GM18505 (cell line): ENCODE results near the gene CAGE1.

Experiments
- ATAC-seq: cut with Tn5 transposase; IDR thresholded peaks from one replicate; pipeline ENCODE4 v1.9.1; 2021; ENCODE audit not compliant: unreplicated experiment
- POLR2A ChIP-seq: IDR thresholded peaks from 4 replicates; pipeline ENCODE4 v1.6.1; 2011; ENCODE audit warnings: borderline replicate concordance; ENCODE audit not compliant: insufficient read depth, insufficient read length; ENCODE audit errors: extremely low read depth

Gene CAGE1

GRCh38 chr6:7300926-7301325, 88.6 kb downstream of the CAGE1 start:
- no peak for ATAC-seq
- no peak for TF ChIP-seq POLR2A

GRCh38 chr6:7298113-7298512, 91.4 kb downstream of the CAGE1 start:
- TF ChIP-seq POLR2A = no peak
- ATAC-seq = no peak

GRCh38 chr6:7296602-7297001, 92.9 kb downstream of the CAGE1 start:
- TF ChIP-seq POLR2A = no peak
- ATAC-seq = no peak

- no peak for ATAC-seq
- TF ChIP-seq POLR2A = no peak
These were observed 93.6 kb downstream of the CAGE1 start for GRCh38 chr6:7295916-7296315.

- no peak for ATAC-seq
- TF ChIP-seq POLR2A = no peak
These were observed 96.8 kb downstream of the CAGE1 start for GRCh38 chr6:7292596-7293255.

GRCh38 chr6:7290079-7290478, 99.5 kb downstream of the CAGE1 start:
- no peak for TF ChIP-seq POLR2A
- no peak for ATAC-seq

GRCh38 chr6:7285416-7285815, 104.1 kb downstream of the CAGE1 start:
- no peak for ATAC-seq
- no peak for TF ChIP-seq POLR2A

GRCh38 chr6:7283676-7284075, 105.9 kb downstream of the CAGE1 start:
- TF ChIP-seq POLR2A = no peak
- ATAC-seq = no peak

GRCh38 chr6:7282097-7282906, 107.2 kb downstream of the CAGE1 start:
- TF ChIP-seq POLR2A = peak; percentile 22
- no peak for ATAC-seq
